Measurements from ENCODE around the gene ARL10.

Gene ARL10

GRCh38 chr5:176362233-176362490, 3.1 kb upstream of the ARL10 start:
- DNase-seq: no peak

- no peak for DNase-seq
These were observed 429 bp upstream of the ARL10 start for GRCh38 chr5:176364765-176365350.

DNA sequence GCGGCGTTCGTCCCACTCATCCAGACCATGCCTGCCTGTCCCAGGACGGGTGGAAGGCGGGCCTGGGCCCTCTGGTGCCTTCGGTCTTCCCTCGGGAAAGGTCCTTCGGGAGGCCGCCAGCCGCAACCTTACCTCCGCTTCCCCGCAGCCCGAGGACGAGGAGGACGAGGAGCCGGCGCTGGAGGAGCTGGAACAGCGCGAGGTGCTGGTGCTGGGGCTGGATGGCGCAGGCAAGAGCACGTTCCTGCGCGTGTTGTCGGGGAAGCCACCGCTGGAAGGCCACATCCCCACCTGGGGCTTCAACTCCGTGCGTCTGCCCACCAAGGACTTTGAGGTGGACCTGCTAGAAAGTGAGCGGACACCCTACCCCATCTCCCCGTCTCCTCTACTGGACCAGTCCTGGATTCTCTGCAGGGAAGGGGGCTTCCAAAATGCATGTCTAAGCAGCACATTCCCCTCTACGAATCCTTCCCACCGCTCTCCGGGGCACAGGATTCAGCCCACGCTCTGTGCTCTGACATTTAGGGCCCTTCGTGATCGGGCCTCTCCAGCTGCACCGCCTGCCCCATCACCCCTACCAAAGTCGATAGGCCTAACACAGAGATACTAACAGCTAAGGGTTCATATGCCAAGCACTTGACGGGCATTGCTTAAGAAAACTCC, 1.1 kb downstream of the ARL10 start:
- DNase-seq: no peak

GRCh38 chr5:176368726-176369125, 3.4 kb downstream of the ARL10 start:
- no peak for DNase-seq

- no peak for DNase-seq
These were observed 4.8 kb downstream of the ARL10 start for GRCh38 chr5:176369934-176370711.

DNA sequence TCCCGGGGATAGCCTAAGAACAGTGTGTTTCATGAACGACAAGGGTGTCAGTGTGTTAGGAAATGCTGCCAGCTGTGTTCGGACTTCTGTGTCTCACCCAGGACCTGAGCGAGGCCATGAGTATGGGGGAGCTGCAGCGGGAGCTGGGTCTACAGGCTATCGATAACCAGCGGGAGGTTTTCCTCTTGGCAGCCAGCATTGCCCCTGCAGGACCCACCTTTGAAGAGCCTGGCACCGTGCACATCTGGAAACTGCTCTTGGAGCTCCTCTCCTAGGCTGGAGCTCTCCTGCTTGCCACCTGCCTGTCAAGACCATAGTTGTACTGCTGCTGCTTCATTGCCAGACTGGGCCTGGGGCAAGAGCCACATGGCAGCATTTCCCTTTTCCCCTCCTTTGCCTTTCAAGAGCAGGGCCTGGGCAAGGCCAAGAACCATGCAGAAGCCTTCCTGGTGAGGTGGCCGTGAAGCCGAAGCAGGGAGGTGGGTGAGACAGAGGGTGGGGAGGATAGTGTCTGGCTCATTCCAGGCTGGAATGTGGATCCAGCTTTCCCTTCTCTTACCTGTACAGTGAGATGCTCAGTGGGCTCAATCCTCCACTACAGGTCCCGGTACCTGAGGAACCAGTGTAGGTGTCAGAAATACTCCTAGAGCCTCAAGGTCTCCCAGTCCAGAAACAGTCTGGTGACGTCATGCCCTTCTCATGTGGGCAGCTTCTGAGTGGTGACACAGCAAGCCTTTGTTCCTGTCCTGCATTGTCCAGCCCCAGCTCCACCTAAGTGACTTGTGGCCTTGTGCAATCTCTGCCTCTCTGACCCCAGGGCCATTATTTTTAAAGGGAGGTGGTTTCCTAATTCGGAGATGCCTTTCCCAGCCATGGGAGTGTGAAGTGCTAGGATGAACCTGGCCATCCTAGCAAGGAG, 6.6 kb downstream of the ARL10 start:
- no peak for DNase-seq

DNA sequence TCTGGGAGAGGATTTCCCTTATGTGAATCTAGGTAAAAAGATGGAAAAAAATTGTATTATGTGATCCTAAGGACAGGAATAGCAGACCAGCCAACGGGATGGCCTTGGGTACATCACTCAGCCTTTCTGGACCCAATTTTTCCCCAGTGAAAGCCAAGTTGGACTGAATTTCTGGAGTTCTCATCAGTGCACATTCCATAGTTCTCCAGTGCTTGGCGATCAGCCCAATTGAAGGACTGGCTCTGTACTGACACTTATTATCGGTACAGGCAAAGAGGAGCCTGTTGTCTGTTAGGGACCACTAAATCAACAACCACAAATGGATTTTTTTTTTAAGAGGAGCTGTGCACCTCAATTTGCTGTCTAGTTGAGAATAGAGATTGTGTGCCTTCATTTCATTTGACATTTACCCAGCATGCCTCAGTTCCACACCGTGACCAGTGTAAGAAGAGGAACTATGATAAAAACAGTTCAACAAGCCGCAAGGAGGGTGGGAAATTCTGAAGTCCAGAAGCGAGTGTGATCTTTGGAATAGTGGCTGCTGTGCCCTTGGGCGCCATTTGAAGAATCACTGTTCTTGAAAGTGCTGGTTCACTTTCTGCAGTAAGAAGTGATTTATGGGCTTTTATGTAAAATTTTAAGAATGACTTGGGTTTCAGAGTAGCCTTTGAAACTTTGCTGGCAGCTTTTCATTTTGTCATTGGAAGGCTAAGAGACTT, 8.0 kb downstream of the ARL10 start:
- no peak for DNase-seq

- DNase-seq: no peak
These were observed 14.6 kb downstream of the ARL10 start for GRCh38 chr5:176379881-176380280.

- DNase-seq: no peak
These were observed 16.1 kb downstream of the ARL10 start for GRCh38 chr5:176381423-176381822.

- DNase-seq: no peak
These were observed 16.7 kb downstream of the ARL10 start for GRCh38 chr5:176381979-176382378.

DNA sequence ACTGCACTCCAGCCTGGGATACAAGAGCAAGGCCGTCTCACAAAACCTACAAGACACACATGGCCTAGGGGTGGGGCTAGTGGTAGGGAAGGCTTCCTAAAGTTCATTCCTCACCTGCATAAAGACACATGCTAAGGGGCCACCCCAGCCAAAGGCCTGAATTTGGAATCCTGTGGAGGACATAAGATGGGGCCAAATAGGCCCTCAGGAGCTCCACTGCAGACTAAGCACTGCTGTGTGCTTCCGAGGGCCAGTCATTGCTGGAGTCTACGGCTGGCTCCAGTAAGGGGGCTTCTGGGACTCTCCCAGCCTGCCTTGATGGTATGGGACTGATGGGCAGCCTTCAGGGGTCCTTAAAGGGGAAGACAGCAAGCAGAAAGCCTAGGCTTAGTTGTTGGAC, 17.4 kb downstream of the ARL10 start:
- no peak for DNase-seq

DNA sequence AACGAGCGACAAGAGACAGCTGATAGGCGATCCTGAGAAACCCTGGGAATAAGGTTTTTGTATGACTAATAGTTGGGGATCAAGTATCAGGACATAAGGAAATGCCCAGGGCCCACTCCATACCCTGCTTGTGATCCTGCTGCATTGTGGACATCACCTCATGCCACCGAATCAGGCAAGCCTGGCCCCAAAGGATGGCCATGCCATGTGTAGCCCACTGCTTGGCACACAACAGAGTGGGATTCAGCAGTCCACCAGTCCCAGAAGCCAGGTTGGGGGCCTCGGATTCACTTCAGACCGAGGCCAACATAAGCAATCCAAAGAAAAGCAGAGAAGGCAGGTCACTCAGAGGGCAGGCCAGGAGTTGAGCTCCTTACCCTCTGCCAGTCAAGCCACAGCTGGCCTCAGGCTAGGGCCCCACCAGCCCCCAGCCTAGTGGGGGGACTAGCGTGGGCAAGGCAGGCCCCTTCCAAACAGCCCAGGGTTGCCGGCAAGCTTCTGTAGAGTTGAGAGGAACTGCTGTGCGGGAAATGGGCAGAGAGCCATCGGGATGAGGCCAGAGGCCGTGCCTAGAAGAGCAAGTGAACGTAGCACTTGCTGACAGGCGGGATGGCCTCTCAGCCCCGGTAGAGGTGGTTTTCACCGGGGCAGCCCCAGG, 18.1 kb downstream of the ARL10 start:
- no peak for DNase-seq

DNA sequence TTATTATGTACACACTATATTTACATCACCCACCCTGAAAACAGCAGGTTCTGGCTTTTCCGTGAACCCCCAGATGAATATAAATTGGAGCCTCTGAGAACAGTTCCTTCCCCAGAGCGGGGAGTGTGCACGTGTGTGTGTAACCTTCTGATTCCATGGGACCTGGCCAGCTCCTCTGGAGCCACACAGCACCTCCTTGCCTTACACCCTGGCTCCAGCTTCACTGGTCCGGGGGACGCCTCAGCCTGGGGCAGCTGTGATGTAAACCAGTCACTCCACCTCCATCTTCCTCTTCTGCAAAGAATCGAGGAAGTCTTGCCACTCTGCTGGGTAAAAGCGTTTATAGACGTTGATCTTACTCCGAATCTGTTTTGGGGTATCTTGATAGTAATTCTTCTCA, 18.7 kb downstream of the ARL10 start:
- no peak for DNase-seq

GRCh38 chr5:176384366-176384930, 19.2 kb downstream of the ARL10 start:
- DNase-seq: no peak

GRCh38 chr5:176384991-176385390, 19.7 kb downstream of the ARL10 start:
- no peak for DNase-seq

- DNase-seq: no peak
These were observed 21.2 kb downstream of the ARL10 start for GRCh38 chr5:176386491-176386890.

DNA sequence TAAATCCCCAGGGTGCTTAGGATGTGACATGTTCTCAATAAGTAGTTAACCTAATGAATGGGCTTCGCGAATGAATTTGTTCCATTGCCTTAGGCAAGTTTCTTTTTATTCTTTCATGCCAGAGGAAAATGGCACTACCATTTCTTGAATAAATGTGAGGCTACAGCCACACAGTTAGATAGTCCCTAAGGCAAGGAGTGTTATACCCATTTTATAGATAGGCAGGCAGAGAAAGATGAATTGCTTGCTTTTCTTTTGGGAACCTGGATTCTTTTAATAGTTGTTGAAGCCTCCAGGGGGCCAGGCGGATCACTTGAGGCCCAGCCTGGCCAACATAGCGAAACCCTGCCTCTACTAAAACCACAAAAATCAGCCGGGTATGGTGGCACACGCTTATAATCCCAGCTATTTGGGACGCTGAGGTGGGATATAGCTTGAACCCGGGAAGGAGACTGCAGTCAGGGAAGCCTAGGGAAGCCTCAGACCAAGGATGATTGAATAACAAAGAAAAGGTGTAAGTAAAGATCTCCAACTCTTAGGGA, 22.2 kb downstream of the ARL10 start:
- DNase-seq: no peak

- DNase-seq: no peak
These were observed 22.7 kb downstream of the ARL10 start for GRCh38 chr5:176388003-176388443.

DNA sequence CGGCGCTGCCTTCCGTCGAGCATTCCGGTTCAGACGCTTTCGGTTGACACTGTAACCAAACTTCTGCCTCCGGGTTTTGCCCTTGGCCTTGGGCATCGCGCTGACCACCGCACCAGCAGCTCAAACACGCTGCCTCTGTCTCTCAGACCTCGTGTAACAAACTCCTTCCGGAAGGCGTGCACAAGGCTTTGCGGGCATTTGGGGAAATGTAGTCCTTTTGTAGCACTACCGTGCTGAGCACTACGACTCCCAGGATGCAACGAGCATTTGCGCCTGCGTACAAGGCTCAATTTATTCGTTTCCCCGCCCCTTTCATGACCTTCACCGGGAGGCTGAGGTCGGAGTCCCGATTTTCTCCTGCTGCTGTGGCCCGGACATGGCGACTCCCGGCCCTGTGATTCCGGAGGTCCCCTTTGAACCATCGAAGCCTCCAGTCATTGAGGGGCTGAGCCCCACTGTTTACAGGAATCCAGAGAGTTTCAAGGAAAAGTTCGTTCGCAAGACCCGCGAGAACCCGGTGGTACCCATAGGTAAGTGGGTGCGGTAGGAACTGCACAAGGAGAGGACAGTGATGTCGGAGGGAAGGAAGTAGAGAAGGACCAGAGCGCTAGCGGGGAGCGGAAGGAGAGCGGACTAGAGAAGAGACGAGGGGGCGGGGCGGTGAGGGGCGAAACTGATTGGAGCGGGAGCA, 23.3 kb downstream of the ARL10 start, which contains the start of the genes HIGD2A and NOP16:
TSS of gene HIGD2A (plus strand) at position 308 of the 691 bp plus-strand sequence. CDS start at position 377, 69 bp downstream.
TSS of gene NOP16 (minus strand) at position 155 of the 691 bp plus-strand sequence. CDS start at position 96, 59 bp downstream.
- peak; percentile 85 for DNase-seq

Data from DMS153 (cell line).